GM19035 (cell line): Measurements from ENCODE around the gene WWOX.

Experiments used
- ATAC-seq: cut with Tn5 transposase; IDR thresholded peaks from one replicate; pipeline ENCODE4 v1.9.1; 2021; ENCODE audit not compliant: unreplicated experiment

The WWOX gene

DNA sequence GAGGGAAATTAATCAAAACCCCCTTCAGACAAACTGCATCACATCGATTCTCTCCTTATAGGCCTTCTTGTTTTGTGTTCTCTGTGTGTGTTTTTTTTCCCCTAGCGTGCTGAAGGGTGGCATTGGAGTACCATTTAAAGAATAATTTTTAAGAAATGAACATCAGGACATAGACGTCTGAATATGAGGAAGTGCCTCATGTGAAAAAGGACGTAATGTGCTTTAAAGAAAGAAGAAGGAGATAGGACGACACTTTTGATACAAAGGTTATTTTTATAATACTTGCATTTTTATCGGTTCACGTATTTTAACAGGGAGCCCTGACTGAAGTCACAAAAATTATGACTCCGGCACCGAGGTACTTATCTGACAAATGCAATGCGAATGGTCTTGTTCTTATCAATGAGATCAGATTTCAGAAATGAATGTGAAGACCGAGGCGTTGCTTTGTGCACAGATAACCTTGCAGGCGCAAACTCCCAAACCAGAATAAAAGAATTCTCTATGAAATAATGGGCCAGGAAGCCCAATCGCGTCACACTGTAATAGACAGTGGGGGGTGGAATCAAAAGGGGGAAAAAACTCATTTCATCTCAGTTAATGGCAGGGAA lies 894.8 kb downstream of the WWOX start:
- no peak for ATAC-seq

DNA sequence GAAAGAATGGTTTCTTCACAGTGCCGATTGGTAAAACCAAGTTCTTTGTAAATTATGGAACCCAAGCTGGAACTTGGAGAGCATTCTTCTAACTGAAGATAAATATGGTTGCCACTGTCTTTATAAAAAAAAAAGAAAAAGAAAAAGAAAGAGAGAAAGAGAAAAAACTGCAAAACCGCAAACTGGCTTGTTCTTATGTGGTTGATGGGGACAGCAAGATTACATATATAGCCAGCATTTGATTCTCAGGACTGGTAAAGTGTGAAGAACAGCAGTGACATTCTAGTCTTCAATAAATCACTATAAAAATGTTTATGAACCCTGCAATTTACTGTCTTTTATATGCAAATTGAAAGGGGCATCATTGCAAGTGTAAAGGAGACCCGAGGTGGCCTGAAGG lies 896.0 kb downstream of the WWOX start:
- ATAC-seq = no peak

GRCh38 chr16:78996790-78997189 lies 897.3 kb downstream of the WWOX start:
- no peak for ATAC-seq

DNA sequence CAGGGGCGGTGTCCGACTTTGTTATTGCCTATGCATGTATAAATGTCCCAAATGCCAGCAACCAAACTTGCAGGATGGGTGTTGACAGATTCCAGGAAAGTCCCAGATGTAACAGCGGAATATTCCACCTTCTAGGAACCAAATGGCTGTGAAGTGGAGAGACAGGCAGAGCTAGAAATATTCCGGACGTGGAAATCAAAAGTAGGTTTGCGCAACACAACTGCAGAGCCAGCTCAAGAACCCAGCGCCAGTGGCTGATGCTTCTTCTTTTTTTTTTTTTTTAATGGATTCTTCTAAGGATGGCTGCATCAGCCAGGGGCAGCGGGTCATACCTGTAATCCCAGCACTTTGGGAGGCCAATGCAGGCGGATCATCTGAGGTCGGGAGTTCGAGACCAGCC lies 899.4 kb downstream of the WWOX start:
- no peak for ATAC-seq

GRCh38 chr16:79001156-79001967 lies 901.9 kb downstream of the WWOX start:
- no peak for ATAC-seq

GRCh38 chr16:79003026-79003609 lies 903.7 kb downstream of the WWOX start:
- ATAC-seq = no peak

GRCh38 chr16:79004309-79004708 lies 904.9 kb downstream of the WWOX start:
- no peak for ATAC-seq

- ATAC-seq = no peak
Observed at GRCh38 chr16:79005096-79005495, 905.6 kb downstream of the WWOX start.

- ATAC-seq = no peak
Observed at GRCh38 chr16:79006206-79006605, 906.8 kb downstream of the WWOX start.

- no peak for ATAC-seq
Observed at GRCh38 chr16:79006765-79007164, 907.3 kb downstream of the WWOX start.

- ATAC-seq = no peak
Observed at GRCh38 chr16:79007614-79008013, 908.2 kb downstream of the WWOX start.

- no peak for ATAC-seq
Observed at GRCh38 chr16:79008036-79008868, 908.8 kb downstream of the WWOX start.

- no peak for ATAC-seq
Observed at GRCh38 chr16:79008869-79009179, 909.4 kb downstream of the WWOX start.

GRCh38 chr16:79009896-79010295 lies 910.4 kb downstream of the WWOX start:
- no peak for ATAC-seq

- no peak for ATAC-seq
Observed at GRCh38 chr16:79011282-79011681, 911.8 kb downstream of the WWOX start.

- ATAC-seq = no peak
Observed at GRCh38 chr16:79012671-79013434, 913.4 kb downstream of the WWOX start.

- no peak for ATAC-seq
Observed at GRCh38 chr16:79013930-79014660, 914.6 kb downstream of the WWOX start.

DNA sequence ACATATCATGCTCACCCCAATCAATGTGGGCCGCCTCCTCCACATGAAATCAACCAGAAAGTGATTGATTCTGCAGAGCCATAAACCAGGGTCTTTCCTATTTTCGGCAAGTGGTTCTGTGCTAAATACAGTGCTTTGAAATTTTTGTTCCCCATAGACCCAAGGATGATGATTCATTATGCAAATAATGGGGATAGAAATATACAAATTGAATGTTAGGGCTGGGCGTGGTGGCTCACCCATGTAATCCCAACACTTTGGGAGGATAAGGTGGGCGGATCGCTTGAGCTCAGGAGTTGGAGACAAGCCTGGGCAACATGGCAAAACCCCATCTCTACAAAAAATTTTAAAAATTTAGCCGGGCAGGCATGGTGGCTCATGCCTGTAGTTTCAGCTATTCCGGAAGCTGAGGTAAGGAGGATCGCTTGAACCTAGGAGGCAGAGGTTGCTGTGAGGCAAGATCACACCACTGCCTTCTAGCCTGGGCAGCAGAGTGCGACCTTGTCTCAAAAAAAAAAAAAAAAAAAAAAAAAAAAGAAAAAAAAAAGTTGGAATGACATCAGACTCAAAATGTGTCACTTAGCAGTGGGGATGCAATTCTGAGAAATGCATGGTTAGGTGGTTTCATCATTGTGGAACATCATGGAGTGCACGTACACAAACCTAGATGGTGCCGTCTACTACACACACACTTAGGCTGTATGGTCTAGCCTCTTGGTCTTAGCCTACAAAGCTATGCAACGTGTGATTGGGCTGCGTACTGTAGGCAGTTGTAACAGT lies 919.4 kb downstream of the WWOX start:
- ATAC-seq = no peak

GRCh38 chr16:79019431-79019830 lies 920.0 kb downstream of the WWOX start:
- ATAC-seq = no peak
